Measurements from ENCODE around the gene CNN2. TPM values are rescaled to one million over a fixed set of nuclear protein-coding genes. Genes with fewer than 3 reads are reported as not detected.
A peak's percentile ranks its signal among the peaks of the same experiment; 100 is the strongest.

CNN2 gene
- total and polyA plus RNA-seq, 2 of the 13 experiments (the other 11 are each of a cell fraction or from before 2014, with no cell fraction given): 63.6 to 70.0 TPM

GRCh38 chr19:1087813-1088415, 61.5 kb downstream of the CNN2 start (continued):
- TF ChIP-seq ATF2 (CRISPR knock-in tag; IDR thresholded peaks at IDR 0.05) (no peak), ZNF235 (CRISPR knock-in tag; IDR thresholded peaks at IDR 0.05; ENCODE audit: borderline replicate concordance) (no peak), ZNF577 (CRISPR knock-in tag; IDR thresholded peaks at IDR 0.05; ENCODE audit: borderline replicate concordance, low read depth) (no peak), POLR2G (IDR thresholded peaks at IDR 0.05; ENCODE audit: low read depth, low read length) (no peak; the same call in 1 of the 2 replicates), ZNF652 (CRISPR knock-in tag; IDR thresholded peaks at IDR 0.05; ENCODE audit: borderline replicate concordance, low read depth) (no peak), AGO1 (IDR thresholded peaks at IDR 0.05; ENCODE audit: low read depth, low read length, poor library complexity, severe bottlenecking) (peak; percentile 79), SRSF9 (IDR thresholded peaks at IDR 0.05; ENCODE audit: borderline replicate concordance, insufficient read depth, low read depth, low read length, poor library complexity, severe bottlenecking) (no peak), ATF4 (CRISPR knock-in tag; IDR thresholded peaks at IDR 0.05) (no peak), POLR2A (IDR thresholded peaks at IDR 0.05; ENCODE audit: insufficient read depth in 1 of 2, low read depth in 2 of 2, low read length in 2 of 2) (peak in 1 of 2 experiments; percentile 25; a peak in 2 of 4 replicates), KDM5B (CRISPR knock-in tag; IDR thresholded peaks at IDR 0.05; ENCODE audit: borderline replicate concordance) (no peak; the same call in 1 of the 2 replicates), ZBTB33 (CRISPR knock-in tag; IDR thresholded peaks at IDR 0.05) (peak; percentile 53; the same call in 1 of the 2 replicates), ZNF256 (CRISPR knock-in tag; conservative IDR thresholded peaks at IDR 0.05) (no peak), POLR2AphosphoS5 (IDR thresholded peaks at IDR 0.05; ENCODE audit: low read depth, low read length) (0 out of 2 replicates have a peak, but pooled peaks have one; percentile 23), HIVEP1 (CRISPR knock-in tag; IDR thresholded peaks at IDR 0.05) (no peak), TFE3 (CRISPR knock-in tag; IDR thresholded peaks at IDR 0.05) (no peak), TFDP2 (CRISPR knock-in tag; IDR thresholded peaks at IDR 0.05) (no peak)

All from HepG2 (cell line).